Skeletal muscle tissue (tissue), 4 donors: ENCODE data around the gene DGKD. TPM values are rescaled to one million over a fixed set of nuclear protein-coding genes. Genes with fewer than 3 reads are reported as not detected.

ENCODE experiments used
- H3K27ac ChIP-seq: one replicate; pipeline ENCODE4 v1.7.0; 2013; ENCODE audit warnings: mild to moderate bottlenecking, low read depth, low read length, inconsistent platforms
- H3K27me3 ChIP-seq, 3 donors: one replicate each; pipeline ENCODE4 v1.7.0; 2013; ENCODE audit warnings: low read length in 3 of 3; ENCODE audit not compliant: control insufficient read depth in 3 of 3, insufficient read depth in 3 of 3
- H3K36me3 ChIP-seq, 3 donors: one replicate each; pipeline ENCODE4 v1.7.0; 2013; ENCODE audit warnings: low read length in 3 of 3; ENCODE audit not compliant: control insufficient read depth in 3 of 3, insufficient read depth in 3 of 3
- H3K4me1 ChIP-seq, 3 donors: one replicate each; pipeline ENCODE4 v1.7.0; 2013; ENCODE audit warnings: low read length in 3 of 3, mild to moderate bottlenecking in 3 of 3; ENCODE audit not compliant: control insufficient read depth in 3 of 3, insufficient read depth in 3 of 3
- H3K4me3 ChIP-seq, 3 donors: one replicate each; pipeline ENCODE4 v1.7.0; 2013; ENCODE audit warnings: low read length in 3 of 3
- H3K9ac ChIP-seq, 3 donors: one replicate each; pipeline ENCODE4 v1.7.0; 2013; ENCODE audit warnings: low read length in 3 of 3, mild to moderate bottlenecking in 3 of 3, moderate library complexity in 2 of 3, low read depth in 1 of 3
- H3K9me3 ChIP-seq, 3 donors: one replicate each; pipeline ENCODE4 v1.7.0; 2013; ENCODE audit warnings: low read length in 3 of 3; ENCODE audit not compliant: control insufficient read depth in 3 of 3
- total RNA-seq: library from RNA; depleted of rRNA; stranded (reverse); fragments of >200 nt; gene quantifications from one replicate; pipeline ENCODE4 v1.2.3, GENCODE V29; 2014
- donor health status: Osteomylitis.

DGKD gene
- total RNA-seq, 1 donor from 2014 or later = 17.2 TPM

GRCh38 chr2:233350708-233351107 lies 3.6 kb upstream of the DGKD start:
- no peak overlapping the region for H3K4me3 ChIP-seq
- H3K27ac ChIP-seq = no peak overlapping the region
- H3K9me3 ChIP-seq = no peaks in the 10 kb centered on the region
- H3K9ac ChIP-seq = no peak overlapping the region
- H3K36me3 ChIP-seq = no peaks in the 10 kb centered on the region
- H3K4me1 ChIP-seq = peaks cover 27 to 35% (median 30%) of the 10 kb centered on the region in 3 donors
- H3K27me3 ChIP-seq = no peaks in the 10 kb centered on the region

GRCh38 chr2:233351423-233351822 lies 2.9 kb upstream of the DGKD start:
- no peak overlapping the region for H3K9ac ChIP-seq
- H3K4me1 ChIP-seq = peaks cover 31 to 42% (median 35%) of the 10 kb centered on the region in 3 donors
- no peak overlapping the region for H3K27ac ChIP-seq
- H3K4me3 ChIP-seq = no peak overlapping the region
- H3K9me3 ChIP-seq = no peaks in the 10 kb centered on the region
- no peaks in the 10 kb centered on the region for H3K36me3 ChIP-seq
- no peaks in the 10 kb centered on the region for H3K27me3 ChIP-seq

GRCh38 chr2:233352141-233352842 lies 2.0 kb upstream of the DGKD start:
- Histone ChIP-seq H3K4me3 (no peak overlapping the region), H3K9me3 (no peaks in the 10 kb centered on the region), H3K36me3 (no peaks in the 10 kb centered on the region), H3K9ac (no peak overlapping the region), H3K27ac (no peak overlapping the region), H3K4me1 (peaks cover 31 to 48% (median 39%) of the 10 kb centered on the region in 3 donors), H3K27me3 (no peaks in the 10 kb centered on the region)

GRCh38 chr2:233353101-233353768 lies 1.1 kb upstream of the DGKD start:
- H3K27ac ChIP-seq = peak overlapping the region; percentile 27
- H3K4me3 ChIP-seq = peak overlapping the region; percentile 40 to 74 (median 62)
- H3K4me1 ChIP-seq = peaks cover 31 to 48% (median 39%) of the 10 kb centered on the region in 3 donors
- no peaks in the 10 kb centered on the region for H3K36me3 ChIP-seq
- no peaks in the 10 kb centered on the region for H3K27me3 ChIP-seq
- peak overlapping the region in 2 of 3 donors; percentile 54 to 79 for H3K9ac ChIP-seq
- no peaks in the 10 kb centered on the region for H3K9me3 ChIP-seq

- Histone ChIP-seq H3K4me1 (peaks cover 21 to 39% (median 30%) of the 10 kb centered on the region in 3 donors), H3K27ac (no peak overlapping the region), H3K4me3 (peak overlapping the region in 2 of 3 donors; percentile 66 to 68), H3K27me3 (no peaks in the 10 kb centered on the region), H3K9me3 (no peaks in the 10 kb centered on the region), H3K36me3 (no peaks in the 10 kb centered on the region), H3K9ac (peak overlapping the region in 1 of 3 donors; percentile 75)
Measured at GRCh38 chr2:233354500-233354924, 218 bp downstream of the DGKD start.

- Histone ChIP-seq H3K27ac (no peak overlapping the region), H3K36me3 (no peaks in the 10 kb centered on the region), H3K9me3 (no peaks in the 10 kb centered on the region), H3K9ac (peak overlapping the region; percentile 55 to 75 (median 66)), H3K4me3 (peak overlapping the region; percentile 65 to 76 (median 68)), H3K4me1 (peaks cover 19 to 35% (median 29%) of the 10 kb centered on the region in 3 donors), H3K27me3 (no peaks in the 10 kb centered on the region)
Measured at GRCh38 chr2:233354971-233355574, 779 bp downstream of the DGKD start.

- no peak overlapping the region for H3K27ac ChIP-seq
- H3K4me1 ChIP-seq = peaks cover 23 to 35% (median 25%) of the 10 kb centered on the region in 3 donors
- H3K27me3 ChIP-seq = no peaks in the 10 kb centered on the region
- H3K9ac ChIP-seq = no peak overlapping the region
- H3K9me3 ChIP-seq = no peaks in the 10 kb centered on the region
- no peak overlapping the region for H3K4me3 ChIP-seq
- no peaks in the 10 kb centered on the region for H3K36me3 ChIP-seq
Measured at GRCh38 chr2:233355916-233356315, 1.6 kb downstream of the DGKD start.

GRCh38 chr2:233356546-233357308 lies 2.4 kb downstream of the DGKD start:
- Histone ChIP-seq H3K4me3 (no peak overlapping the region), H3K27ac (no peak overlapping the region)

GRCh38 chr2:233358335-233358734 lies 4.0 kb downstream of the DGKD start:
- H3K36me3 ChIP-seq = no peaks in the 10 kb centered on the region
- no peaks in the 10 kb centered on the region for H3K9me3 ChIP-seq
- no peak overlapping the region for H3K4me3 ChIP-seq
- H3K9ac ChIP-seq = no peak overlapping the region
- no peak overlapping the region for H3K27ac ChIP-seq
- H3K4me1 ChIP-seq = peaks cover 23 to 28% (median 25%) of the 10 kb centered on the region in 3 donors
- no peaks in the 10 kb centered on the region for H3K27me3 ChIP-seq

More at GRCh38 chr2:233356546-233357308, 2.4 kb downstream of the DGKD start:
- H3K36me3 ChIP-seq = no peaks in the 10 kb centered on the region
- no peaks in the 10 kb centered on the region for H3K9me3 ChIP-seq
- H3K27me3 ChIP-seq = no peaks in the 10 kb centered on the region
- H3K4me1 ChIP-seq = peaks cover 25 to 35% (median 27%) of the 10 kb centered on the region in 3 donors
- H3K9ac ChIP-seq = no peak overlapping the region
